ENCODE results near the gene CAND2.
A peak's percentile ranks its signal among the peaks of the same experiment; 100 is the strongest.

The CAND2 gene

GRCh38 chr3:12796171-12797123 is at the start of gene CAND2:
Gene CAND2 (plus strand): TSS chr3:12796680. CDS start chr3:12796721, 41 bp downstream.
- no peak for DNase-seq (ENCODE audit: low spot score)

DNA sequence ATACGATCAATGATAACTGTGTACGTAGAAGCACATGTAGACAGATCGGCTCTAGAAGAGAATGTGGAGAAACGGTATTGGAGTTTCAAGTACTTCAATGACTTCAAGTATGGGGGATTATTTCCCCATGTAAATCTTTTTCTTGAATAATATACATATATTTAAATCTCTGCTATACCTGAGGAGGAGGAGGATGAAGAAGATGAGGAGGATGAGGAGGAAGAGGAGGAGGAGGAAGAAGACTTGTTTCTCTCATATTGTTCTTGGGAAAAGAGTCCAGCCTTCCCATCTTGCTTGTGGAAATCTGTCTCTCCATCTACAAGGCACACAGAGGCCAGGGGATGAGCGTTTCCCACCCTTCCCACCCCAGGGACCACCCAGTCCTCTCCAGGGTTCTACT is 48.0 kb upstream of the CAND2 start:
- no peak for DNase-seq (ENCODE audit: low spot score)

- DNase-seq (ENCODE audit: low spot score), result no peak
Measured at GRCh38 chr3:12750223-12750622, 46.3 kb upstream of the CAND2 start.

GRCh38 chr3:12750658-12751071 is 45.8 kb upstream of the CAND2 start:
- no peak for DNase-seq (ENCODE audit: low spot score)

- no peak for DNase-seq (ENCODE audit: low spot score)
Measured at GRCh38 chr3:12751571-12751970, 44.9 kb upstream of the CAND2 start.

- DNase-seq (ENCODE audit: low spot score), result no peak
Measured at GRCh38 chr3:12752102-12752501, 44.4 kb upstream of the CAND2 start.

GRCh38 chr3:12752809-12753208 is 43.7 kb upstream of the CAND2 start:
- DNase-seq (ENCODE audit: low spot score), result no peak

GRCh38 chr3:12753275-12754028 is 43.0 kb upstream of the CAND2 start:
- no peak for DNase-seq (ENCODE audit: low spot score)

- no peak for DNase-seq (ENCODE audit: low spot score)
Measured at GRCh38 chr3:12754313-12754712, 42.2 kb upstream of the CAND2 start.

DNA sequence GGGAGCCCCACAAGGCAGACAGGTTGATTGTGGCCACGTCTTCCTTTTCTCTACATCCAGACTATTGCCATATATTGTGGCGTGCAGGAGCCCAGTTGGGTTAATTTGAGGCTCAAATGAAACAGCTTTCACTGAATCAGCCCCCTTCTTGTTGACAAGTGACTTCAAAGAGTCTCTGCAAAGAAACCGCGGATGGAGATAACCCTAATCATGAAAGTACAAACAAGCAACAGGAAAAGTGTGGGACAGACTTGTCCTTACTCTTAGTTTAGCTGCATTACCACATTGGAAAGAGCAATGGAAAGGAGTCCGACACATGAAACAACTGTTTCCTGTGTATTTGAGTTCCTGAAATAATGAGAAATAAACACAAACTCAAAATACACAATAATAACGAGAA is 40.7 kb upstream of the CAND2 start:
- no peak for DNase-seq (ENCODE audit: low spot score)

- no peak for DNase-seq (ENCODE audit: low spot score)
Measured at GRCh38 chr3:12756175-12756574, 40.3 kb upstream of the CAND2 start.

DNA sequence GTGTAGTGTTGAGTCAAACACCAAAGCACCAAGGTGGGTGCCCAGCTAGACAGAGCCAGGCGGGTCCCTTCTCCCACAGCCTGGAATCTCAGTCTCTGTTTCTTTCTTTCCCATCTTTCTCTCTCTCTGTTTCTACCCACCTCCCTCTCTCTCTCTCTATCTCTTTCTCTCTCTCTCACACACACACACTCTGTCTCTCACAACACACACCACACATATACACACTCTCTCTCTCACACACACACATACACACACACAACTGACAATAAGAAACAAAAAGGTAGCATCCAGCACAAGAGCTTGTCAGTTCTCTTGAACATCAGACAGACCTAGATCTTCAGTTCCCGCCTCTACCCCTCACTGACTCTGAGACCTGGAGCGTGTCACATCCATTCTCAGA is 39.8 kb upstream of the CAND2 start:
- DNase-seq (ENCODE audit: low spot score), result no peak

DNA sequence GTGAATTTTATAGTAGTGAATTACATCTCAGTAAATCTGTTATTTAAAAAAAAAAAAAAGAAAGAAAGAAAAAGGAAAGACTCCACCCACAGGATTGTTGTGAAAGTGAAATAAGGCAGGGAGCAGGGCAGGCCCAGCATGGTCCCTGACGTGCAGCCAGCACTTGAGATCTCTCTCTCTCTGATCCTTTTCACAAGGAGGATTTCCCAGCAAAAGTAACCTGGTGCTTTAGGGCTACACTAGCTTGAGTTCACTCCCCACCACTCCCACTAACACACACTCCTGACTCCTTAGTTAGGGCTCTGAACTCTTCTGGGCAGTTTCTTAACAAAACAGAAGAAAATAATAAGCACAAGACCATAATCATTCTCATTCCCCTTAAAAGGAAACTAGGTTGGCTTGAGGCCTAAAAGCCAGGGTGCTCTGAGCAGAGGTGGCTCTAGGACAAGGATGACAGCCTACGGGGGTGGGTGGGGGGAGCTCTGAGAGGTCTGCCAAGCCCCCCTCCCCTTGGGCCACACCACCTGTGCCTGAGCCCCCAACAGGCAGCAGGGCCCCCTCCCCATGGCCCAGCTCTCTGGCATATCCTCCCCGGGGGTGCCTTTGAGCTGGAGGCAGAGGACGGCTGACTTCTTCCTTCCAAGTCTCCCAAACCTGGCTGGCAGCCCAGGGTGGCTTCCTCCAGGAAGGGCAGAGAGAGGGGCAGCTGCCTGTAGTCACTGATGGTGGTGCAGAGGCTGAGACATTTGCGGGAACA is 38.3 kb upstream of the CAND2 start:
- DNase-seq (ENCODE audit: low spot score), result no peak

- DNase-seq (ENCODE audit: low spot score), result no peak
Measured at GRCh38 chr3:12759097-12759679, 37.3 kb upstream of the CAND2 start, which contains the start of gene TMEM40. Gene TMEM40 (minus strand): TSS chr3:12759259. CDS start chr3:12749832, 9,427 bp downstream.

GRCh38 chr3:12759693-12760565 is 36.6 kb upstream of the CAND2 start:
- no peak for DNase-seq (ENCODE audit: low spot score)

- no peak for DNase-seq (ENCODE audit: low spot score)
Measured at GRCh38 chr3:12764171-12764776, 32.2 kb upstream of the CAND2 start.

- DNase-seq (ENCODE audit: low spot score), result peak; percentile 17
Measured at GRCh38 chr3:12766541-12766940, 29.9 kb upstream of the CAND2 start.

- DNase-seq (ENCODE audit: low spot score), result no peak
Measured at GRCh38 chr3:12768579-12769527, 27.6 kb upstream of the CAND2 start.

DNA sequence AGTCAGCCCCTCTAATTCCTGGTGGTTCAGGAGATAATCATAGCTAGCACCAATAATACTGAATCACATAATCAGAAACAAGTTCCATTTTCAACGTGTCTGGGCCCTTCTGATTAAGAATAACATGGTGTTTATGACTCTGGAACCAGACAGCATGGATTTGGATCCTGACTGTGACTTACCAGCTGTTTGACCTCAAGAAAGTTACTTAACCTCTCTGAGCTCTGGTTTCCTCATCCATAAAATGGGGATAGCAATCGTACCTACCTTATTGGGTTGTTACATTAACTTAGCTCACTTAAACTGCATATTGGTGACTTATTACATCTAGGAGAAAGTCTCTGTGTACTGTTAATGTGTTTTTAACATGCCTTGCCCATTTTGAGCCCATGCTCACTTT is 26.7 kb upstream of the CAND2 start:
- DNase-seq (ENCODE audit: low spot score), result no peak
